ENCODE data around the gene SPINT2.
A peak's percentile ranks its signal among the peaks of the same experiment; 100 is the strongest.
"Not testable (repeated sequence)": the region's sequence is repeated elsewhere in the genome, so short reads cannot be mapped to it uniquely, and the experiment has no call there.

The SPINT2 gene

GRCh38 chr19:38243279-38243673 is 21.1 kb upstream of the SPINT2 start:
- DNase-seq, result no peak

- DNase-seq, result no peak
Observed at GRCh38 chr19:38245826-38246498, 18.4 kb upstream of the SPINT2 start.

DNA sequence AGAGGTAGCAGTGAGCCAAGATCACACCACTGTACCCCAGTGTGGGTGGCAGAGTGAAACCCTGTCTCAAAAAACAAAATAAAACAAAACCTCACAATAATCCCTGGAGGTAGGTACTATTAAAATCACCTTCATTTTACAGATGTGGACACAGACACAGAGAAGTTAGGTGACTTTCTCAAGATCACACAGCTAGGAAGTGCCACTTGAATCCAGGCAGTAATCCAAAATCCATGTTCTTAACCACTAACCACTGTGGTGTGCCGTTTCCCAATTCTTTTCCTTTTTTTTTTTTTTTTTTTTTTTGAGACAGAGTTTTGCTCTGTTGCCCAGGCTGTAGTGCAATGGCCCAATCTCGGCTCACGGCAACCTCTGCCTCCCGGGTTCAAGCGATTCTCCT is 17.2 kb upstream of the SPINT2 start:
- DNase-seq, result no peak

- no peak for DNase-seq
Observed at GRCh38 chr19:38247734-38248268, 16.6 kb upstream of the SPINT2 start.

GRCh38 chr19:38248421-38248820 is 16.0 kb upstream of the SPINT2 start:
- DNase-seq, result no peak

- no peak for DNase-seq
Observed at GRCh38 chr19:38250428-38250820, 13.9 kb upstream of the SPINT2 start.

GRCh38 chr19:38250821-38251563 is 13.4 kb upstream of the SPINT2 start:
- DNase-seq, result peak; percentile 47

DNA sequence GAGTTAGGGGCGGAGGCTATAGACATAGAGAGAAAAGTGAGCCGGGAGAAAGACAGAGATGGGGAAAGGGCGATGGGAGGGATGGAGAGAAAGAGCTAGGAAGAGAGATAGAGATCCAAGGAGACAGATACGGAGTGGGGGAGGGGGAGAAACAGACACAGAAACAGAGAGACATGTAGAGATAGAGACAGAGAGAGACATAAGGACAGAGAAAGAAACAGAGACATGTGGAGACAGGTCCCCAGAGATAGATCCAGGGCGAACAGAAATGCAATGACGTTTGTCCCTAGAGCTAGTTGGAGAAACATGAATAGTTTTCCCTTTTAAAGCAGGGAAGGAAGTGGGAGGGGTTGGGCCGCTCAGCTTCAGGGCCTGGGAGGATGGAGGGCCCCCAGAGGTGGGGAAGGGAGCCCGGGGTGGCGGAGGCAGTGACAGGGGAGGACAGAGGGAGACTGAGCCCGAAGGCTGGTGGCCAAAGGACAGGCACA is 12.8 kb upstream of the SPINT2 start:
- DNase-seq, result no peak

- no peak for DNase-seq
Observed at GRCh38 chr19:38252385-38252784, 12.0 kb upstream of the SPINT2 start.

- DNase-seq, result no peak
Observed at GRCh38 chr19:38252941-38253691, 11.3 kb upstream of the SPINT2 start.

- no peak for DNase-seq
Observed at GRCh38 chr19:38253788-38254187, 10.6 kb upstream of the SPINT2 start.

DNA sequence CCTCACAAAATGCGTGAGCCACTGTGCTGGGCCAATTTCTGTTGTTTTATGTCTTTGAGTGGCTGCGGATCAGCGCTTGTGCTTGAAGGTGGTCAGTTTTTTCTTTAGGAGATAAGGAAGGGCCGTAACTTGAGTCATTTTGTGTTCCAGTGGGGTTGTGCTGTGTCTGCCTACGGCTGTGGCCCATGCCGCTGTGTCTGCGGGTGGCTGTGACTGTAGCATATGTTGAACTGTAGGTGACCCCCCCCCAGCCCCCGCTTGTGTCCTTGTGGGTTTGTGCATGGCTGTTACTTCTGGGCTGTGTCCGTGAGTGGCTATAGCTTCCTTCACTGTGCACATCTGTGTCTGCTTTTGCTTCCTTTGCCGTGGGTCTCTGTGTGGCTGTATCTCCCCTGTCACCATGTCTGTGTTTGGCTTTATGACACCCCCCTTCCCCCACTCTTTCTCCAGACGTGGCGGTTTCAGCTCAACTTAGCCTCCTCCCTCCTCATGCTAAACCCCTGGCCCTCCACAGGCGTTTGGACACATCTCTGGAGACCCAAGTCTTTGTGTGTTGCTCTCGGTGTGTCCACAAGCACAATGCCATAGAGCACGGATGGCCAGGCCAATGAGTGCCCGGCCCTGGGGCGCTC is 8.9 kb upstream of the SPINT2 start:
- DNase-seq, result no peak

DNA sequence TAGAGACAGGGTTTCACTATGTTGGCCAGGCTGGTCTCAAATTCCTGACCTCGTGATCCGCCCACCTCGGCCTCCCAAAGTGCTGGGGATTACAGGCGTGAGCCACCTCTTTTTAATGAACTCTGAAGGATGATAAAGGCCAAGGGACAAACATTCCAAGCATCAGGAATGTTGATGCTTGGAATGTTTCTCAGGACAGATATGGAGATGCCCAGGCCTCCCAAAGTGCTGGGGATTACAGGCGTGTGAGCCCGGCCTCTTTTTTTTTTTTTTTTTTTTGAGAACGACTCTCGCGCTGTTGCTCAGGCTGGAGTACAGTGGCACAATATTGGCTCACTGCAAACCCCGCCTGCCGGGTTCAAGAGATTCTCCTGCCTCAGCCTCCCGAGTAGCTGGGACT is 2.4 kb upstream of the SPINT2 start:
- not testable (repeated sequence) for DNase-seq

- DNase-seq, result no peak
Observed at GRCh38 chr19:38262585-38263268, 1.6 kb upstream of the SPINT2 start.

GRCh38 chr19:38263689-38264485 is 486 bp upstream of the SPINT2 start:
- DNase-seq, result peak; percentile 99

- peak; percentile 43 for DNase-seq
Observed at GRCh38 chr19:38265213-38265861, 964 bp downstream of the SPINT2 start.

GRCh38 chr19:38265921-38266429 is 1.6 kb downstream of the SPINT2 start:
- peak; percentile 30 for DNase-seq

DNA sequence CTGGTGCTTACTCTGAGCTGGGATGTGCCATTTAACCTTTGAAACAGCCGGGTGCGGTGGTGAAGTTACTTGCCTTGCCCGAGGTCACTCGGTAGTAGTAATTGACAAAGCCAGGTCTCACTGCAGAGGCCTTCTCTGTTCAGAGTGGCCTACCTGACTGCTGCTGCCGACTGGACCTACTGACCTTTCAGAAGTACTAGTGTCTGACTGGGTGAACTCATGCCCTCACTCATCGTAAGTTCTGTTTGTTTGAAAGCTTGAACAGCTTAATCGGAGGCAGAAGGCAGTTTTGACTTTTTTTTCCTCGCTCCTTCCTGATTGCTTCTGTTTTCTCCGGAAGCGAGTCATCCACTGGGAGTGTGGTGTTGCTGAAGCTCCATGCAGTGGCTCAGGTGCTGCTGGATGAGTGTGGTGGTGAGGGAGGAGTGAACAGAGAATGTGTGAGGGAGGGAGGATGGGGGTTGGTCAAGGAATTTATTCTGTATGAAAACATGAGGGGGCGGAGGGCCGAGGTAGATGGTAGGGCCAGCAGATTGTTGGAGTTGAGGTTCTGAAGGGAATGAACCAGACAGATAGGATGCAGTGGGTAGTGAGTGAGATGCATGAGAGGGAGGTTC is 2.7 kb downstream of the SPINT2 start:
- DNase-seq, result peak; percentile 39

GRCh38 chr19:38267761-38268483 is 3.5 kb downstream of the SPINT2 start:
- no peak for DNase-seq

Data from NCI-H510A treated with DMSO at 0.1 percent for 48 hours (cell line).